ENCODE data around the gene METTL22. TPM values are rescaled to one million over a fixed set of nuclear protein-coding genes. Genes with fewer than 3 reads are reported as not detected.

Gene METTL22
- total and polyA plus RNA-seq, 8 donors = 8.8 to 186 (median 23.4) TPM

GRCh38 chr16:8625491-8626087, 4.1 kb downstream of the METTL22 start:
- no peaks in the 10 kb centered on the region for H3K9me3 ChIP-seq
- intact Hi-C loops (cut with DNase I; ENCODE audit: low total_unique reads) = no loop called here
- no peak for DNase-seq
- TF ChIP-seq CTCF (IDR thresholded peaks at IDR 0.05) (no peak), EP300 (IDR thresholded peaks at IDR 0.05) (no peak), POLR2A (IDR thresholded peaks at IDR 0.05) (no peak), POLR2AphosphoS5 (IDR thresholded peaks at IDR 0.05) (no peak)
- no peak overlapping the region for H3K27ac ChIP-seq
- H3K4me3 ChIP-seq = no peak overlapping the region
- H3K4me1 ChIP-seq = peaks cover 7 to 33% (median 25%) of the 10 kb centered on the region in 4 donors
- H3K27me3 ChIP-seq = no peaks in the 10 kb centered on the region
- H3K36me3 ChIP-seq = peaks cover 50 to 67% (median 59%) of the 10 kb centered on the region in 4 donors
- WGBS, 5 donors = 92 to 100% (median 96%) methylated on average over 10 of the region's 10 CpGs

- peaks cover 56 to 81% (median 73%) of the 10 kb centered on the region in 4 donors for H3K36me3 ChIP-seq
- 90 to 96% (median 93%) methylated on average over 8 of the region's 8 CpGs for WGBS, 5 donors
- no peaks in the 10 kb centered on the region for H3K9me3 ChIP-seq
- DNase-seq = no peak
- H3K4me3 ChIP-seq = no peak overlapping the region
- intact Hi-C loops (cut with DNase I; ENCODE audit: low total_unique reads) = no loop called here
- TF ChIP-seq EP300 (IDR thresholded peaks at IDR 0.05) (no peak), CTCF (IDR thresholded peaks at IDR 0.05) (no peak), POLR2A (IDR thresholded peaks at IDR 0.05) (no peak), POLR2AphosphoS5 (IDR thresholded peaks at IDR 0.05) (no peak)
- no peaks in the 10 kb centered on the region for H3K27me3 ChIP-seq
- H3K27ac ChIP-seq = no peak overlapping the region
- H3K4me1 ChIP-seq = peaks cover 7 to 32% (median 24%) of the 10 kb centered on the region in 4 donors
Measured at GRCh38 chr16:8626946-8627345, 5.4 kb downstream of the METTL22 start.

GRCh38 chr16:8627456-8627855, 6.0 kb downstream of the METTL22 start:
- Histone ChIP-seq H3K9me3 (no peaks in the 10 kb centered on the region), H3K4me3 (no peak overlapping the region), H3K27ac (no peak overlapping the region), H3K36me3 (peaks cover 56 to 86% (median 78%) of the 10 kb centered on the region in 4 donors), H3K4me1 (peaks cover 3 to 27% (median 20%) of the 10 kb centered on the region in 4 donors), H3K27me3 (no peaks in the 10 kb centered on the region)
- no peak for TF ChIP-seq POLR2AphosphoS5 (IDR thresholded peaks at IDR 0.05)
- no peak for TF ChIP-seq CTCF (IDR thresholded peaks at IDR 0.05)
- TF ChIP-seq EP300 (IDR thresholded peaks at IDR 0.05) = no peak
- TF ChIP-seq POLR2A (IDR thresholded peaks at IDR 0.05) = no peak
- intact Hi-C loops (cut with DNase I; ENCODE audit: low total_unique reads) = no loop called here
- WGBS, 5 donors = 81 to 93% (median 93%) methylated on average over 4 of the region's 4 CpGs
- DNase-seq = no peak

GRCh38 chr16:8628981-8629725, 7.7 kb downstream of the METTL22 start:
- Histone ChIP-seq H3K9me3 (no peaks in the 10 kb centered on the region), H3K27ac (no peak overlapping the region), H3K4me1 (peaks cover 0 to 10% (median 4%) of the 10 kb centered on the region in 4 donors), H3K4me3 (no peak overlapping the region), H3K27me3 (no peaks in the 10 kb centered on the region), H3K36me3 (peaks cover 56 to 100% (median 92%) of the 10 kb centered on the region in 4 donors)
- no peak for DNase-seq
- no peak for TF ChIP-seq POLR2A (IDR thresholded peaks at IDR 0.05)
- no peak for TF ChIP-seq EP300 (IDR thresholded peaks at IDR 0.05)
- no peak for TF ChIP-seq CTCF (IDR thresholded peaks at IDR 0.05)
- no peak for TF ChIP-seq POLR2AphosphoS5 (IDR thresholded peaks at IDR 0.05)
- intact Hi-C loops (cut with DNase I; ENCODE audit: low total_unique reads) = no loop called here
- WGBS, 5 donors = 92 to 94% (median 93%) methylated on average over 16 of the region's 16 CpGs
